Vagina (tissue), 2 donors: ENCODE measurements around the gene VSIG4.

Source experiments
- CTCF ChIP-seq, 3 experiments: fragments of 450-650 bp in 2 of 3; fragments of 200-600 bp in 1 of 3; sonication (generic) in 1 of 3; IDR thresholded peaks; one replicate each; pipeline ENCODE4 v1.5.1; 2017 to 2019; ENCODE audit warnings: antibody characterized with exemption in 3 of 3, mild to moderate bottlenecking in 2 of 3, moderate library complexity in 2 of 3
- POLR2A ChIP-seq, 2 donors: fragments of 450-650 bp; IDR thresholded peaks; one replicate each; pipeline ENCODE4 v1.6.1; 2017; ENCODE audit warnings: antibody characterized with exemption in 2 of 2, mild to moderate bottlenecking in 2 of 2, moderate library complexity in 2 of 2
- POLR2AphosphoS5 ChIP-seq, 2 donors: sonication (generic); formaldehyde crosslinking; IDR thresholded peaks; one replicate each; pipeline ENCODE4 v1.9.0; 2017; ENCODE audit warnings: antibody characterized with exemption in 2 of 2, mild to moderate bottlenecking in 2 of 2, low read depth in 1 of 2; ENCODE audit not compliant: insufficient read depth in 1 of 2

- TF ChIP-seq CTCF (IDR thresholded peaks at IDR 0.05) (no peak), POLR2A (IDR thresholded peaks at IDR 0.05) (no peak), POLR2AphosphoS5 (IDR thresholded peaks at IDR 0.05; ENCODE audit: insufficient read depth in 1 of 2, low read depth in 1 of 2) (no peak)
These were observed 40.2 kb downstream of the VSIG4 start for GRCh38 chrX:65999563-66000148.
